Measurements from ENCODE around the gene MARCHF10. TPM values are rescaled to one million over a fixed set of nuclear protein-coding genes. Genes with fewer than 3 reads are reported as not detected.

The MARCHF10 gene
- total RNA-seq, 2 experiments from 2014 or later, result not detected

DNA sequence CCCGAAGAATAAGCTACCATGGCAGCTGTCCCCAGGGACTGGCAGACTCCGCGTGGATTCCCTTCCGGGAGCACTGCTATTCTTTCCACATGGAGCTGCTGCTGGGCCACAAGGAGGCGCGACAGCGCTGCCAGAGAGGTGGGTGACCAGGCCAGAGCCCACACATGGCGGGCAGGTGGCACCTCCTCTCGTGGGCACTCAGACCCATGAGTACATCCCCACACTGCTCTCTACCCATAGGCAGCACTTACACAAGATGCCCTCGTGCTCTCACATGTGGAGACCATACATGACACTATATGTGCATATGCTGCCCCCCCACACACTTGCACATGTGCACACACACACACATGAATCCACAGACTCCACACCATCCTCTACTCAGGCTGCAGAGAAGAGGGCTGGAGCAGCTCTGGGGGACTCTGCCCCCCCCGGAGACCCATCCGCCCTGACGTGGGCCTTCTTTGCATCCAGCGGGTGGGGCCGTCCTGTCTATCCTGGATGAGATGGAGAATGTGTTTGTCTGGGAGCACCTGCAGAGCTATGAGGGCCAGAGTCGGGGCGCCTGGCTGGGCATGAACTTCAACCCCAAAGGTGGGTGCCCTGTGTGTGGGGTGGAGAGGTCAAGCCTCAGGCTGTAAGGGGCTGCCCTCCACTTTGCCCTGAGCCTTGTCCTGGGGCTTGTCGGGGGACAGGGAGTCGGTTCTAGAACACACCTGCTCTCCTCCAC, 117.8 kb downstream of the MARCHF10 start:
- DNase-seq (ENCODE audit: low spot score), result no peak
- intact Hi-C loops (cut with micrococcal nuclease; ENCODE audit: unreplicated experiment), result no loop called here
- no TSS peak for BruUV-seq (replicated peaks)
- POLR2A ChIA-PET, result no interaction called here
- CTCF ChIA-PET (ENCODE audit: unreplicated experiment), result no interaction called here
- Histone ChIP-seq H3K9me3 (ENCODE audit: low read length) (no peaks in the 10 kb centered on the region), H3K4me3 (ENCODE audit: low read depth, low read length, poor library complexity, severe bottlenecking) (no peak overlapping the region), H4K20me1 (ENCODE audit: insufficient read depth, low read length) (no peaks in the 10 kb centered on the region), H3K4me2 (ENCODE audit: low read length) (no peak overlapping the region), H3K79me2 (ENCODE audit: insufficient read depth, low read depth, low read length) (no peaks in the 10 kb centered on the region), H3K27ac (ENCODE audit: low read depth, low read length, poor library complexity, severe bottlenecking) (no peak overlapping the region), H3K36me3 (ENCODE audit: insufficient read depth, low read length) (no peaks in the 10 kb centered on the region), H3K9me2 (ENCODE audit: insufficient read depth, low read length) (no peaks in the 10 kb centered on the region), H3K4me1 (ENCODE audit: insufficient read depth, low read length, poor library complexity, severe bottlenecking) (no peaks in the 10 kb centered on the region), H2AFZ (ENCODE audit: low read length) (no peak overlapping the region)
- TF ChIP-seq, protein P1, sequence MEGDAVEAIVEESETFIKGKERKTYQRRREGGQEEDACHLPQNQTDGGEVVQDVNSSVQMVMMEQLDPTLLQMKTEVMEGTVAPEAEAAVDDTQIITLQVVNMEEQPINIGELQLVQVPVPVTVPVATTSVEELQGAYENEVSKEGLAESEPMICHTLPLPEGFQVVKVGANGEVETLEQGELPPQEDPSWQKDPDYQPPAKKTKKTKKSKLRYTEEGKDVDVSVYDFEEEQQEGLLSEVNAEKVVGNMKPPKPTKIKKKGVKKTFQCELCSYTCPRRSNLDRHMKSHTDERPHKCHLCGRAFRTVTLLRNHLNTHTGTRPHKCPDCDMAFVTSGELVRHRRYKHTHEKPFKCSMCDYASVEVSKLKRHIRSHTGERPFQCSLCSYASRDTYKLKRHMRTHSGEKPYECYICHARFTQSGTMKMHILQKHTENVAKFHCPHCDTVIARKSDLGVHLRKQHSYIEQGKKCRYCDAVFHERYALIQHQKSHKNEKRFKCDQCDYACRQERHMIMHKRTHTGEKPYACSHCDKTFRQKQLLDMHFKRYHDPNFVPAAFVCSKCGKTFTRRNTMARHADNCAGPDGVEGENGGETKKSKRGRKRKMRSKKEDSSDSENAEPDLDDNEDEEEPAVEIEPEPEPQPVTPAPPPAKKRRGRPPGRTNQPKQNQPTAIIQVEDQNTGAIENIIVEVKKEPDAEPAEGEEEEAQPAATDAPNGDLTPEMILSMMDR (conservative IDR thresholded peaks at IDR 0.05; ENCODE audit: low read length), result no peak
- no peak for TF ChIP-seq EZH2phosphoT487 (IDR thresholded peaks at IDR 0.05; ENCODE audit: borderline replicate concordance, low read depth, low read length)

DNA sequence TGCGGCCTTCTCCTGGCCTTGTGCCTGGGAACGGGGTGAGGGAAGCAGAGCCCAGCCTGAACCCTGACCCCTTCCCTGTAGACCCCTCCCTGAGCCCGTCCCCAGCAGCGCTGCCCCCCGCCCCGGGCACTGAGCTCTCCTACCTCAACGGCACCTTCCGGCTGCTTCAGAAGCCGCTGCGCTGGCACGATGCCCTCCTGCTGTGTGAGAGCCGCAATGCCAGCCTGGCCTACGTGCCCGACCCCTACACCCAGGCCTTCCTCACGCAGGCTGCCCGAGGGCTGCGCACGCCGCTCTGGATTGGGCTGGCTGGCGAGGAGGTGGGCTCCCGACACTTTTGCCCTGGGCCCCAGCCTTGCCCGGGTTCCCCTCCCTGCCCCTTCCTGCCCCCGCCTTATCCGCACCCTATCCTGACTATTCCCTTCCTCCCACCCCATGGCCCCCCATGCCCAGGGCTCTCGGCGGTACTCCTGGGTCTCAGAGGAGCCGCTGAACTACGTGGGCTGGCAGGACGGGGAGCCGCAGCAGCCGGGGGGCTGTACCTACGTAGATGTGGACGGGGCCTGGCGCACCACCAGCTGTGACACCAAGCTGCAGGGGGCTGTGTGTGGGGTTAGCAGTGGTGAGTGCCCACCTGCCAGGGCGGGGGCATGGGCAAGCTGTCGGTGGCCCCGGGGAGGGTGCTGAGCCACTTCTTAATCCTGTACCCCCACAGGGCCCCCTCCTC, 118.5 kb downstream of the MARCHF10 start:
- no peaks in the 10 kb centered on the region for H3K9me2 ChIP-seq (ENCODE audit: insufficient read depth, low read length)
- POLR2A ChIA-PET, result no interaction called here
- no peak for DNase-seq (ENCODE audit: low spot score)

More for the DNA sequence above, 118.5 kb downstream of the MARCHF10 start:
- H3K79me2 ChIP-seq (ENCODE audit: insufficient read depth, low read depth, low read length), result no peaks in the 10 kb centered on the region
- no peak overlapping the region for H3K4me2 ChIP-seq (ENCODE audit: low read length)
- intact Hi-C loops (cut with micrococcal nuclease; ENCODE audit: unreplicated experiment), result no loop called here
- no peaks in the 10 kb centered on the region for H4K20me1 ChIP-seq (ENCODE audit: insufficient read depth, low read length)
- H3K4me3 ChIP-seq (ENCODE audit: low read depth, low read length, poor library complexity, severe bottlenecking), result no peak overlapping the region
- H3K27ac ChIP-seq (ENCODE audit: low read depth, low read length, poor library complexity, severe bottlenecking), result no peak overlapping the region
- H2AFZ ChIP-seq (ENCODE audit: low read length), result no peak overlapping the region
- no peak for TF ChIP-seq EZH2phosphoT487 (IDR thresholded peaks at IDR 0.05; ENCODE audit: borderline replicate concordance, low read depth, low read length)
- TF ChIP-seq, protein P1 (conservative IDR thresholded peaks at IDR 0.05; ENCODE audit: low read length), result no peak
- CTCF ChIA-PET (ENCODE audit: unreplicated experiment), result no interaction called here
- no peaks in the 10 kb centered on the region for H3K4me1 ChIP-seq (ENCODE audit: insufficient read depth, low read length, poor library complexity, severe bottlenecking)
- H3K36me3 ChIP-seq (ENCODE audit: insufficient read depth, low read length), result no peaks in the 10 kb centered on the region
- no TSS peak for BruUV-seq (replicated peaks)
- no peaks in the 10 kb centered on the region for H3K9me3 ChIP-seq (ENCODE audit: low read length)
